ENCODE data around the gene CENPO.

The CENPO gene

GRCh38 chr2:24792874-24793760, at the start of gene CENPO, which contains the start of gene PTRHD1:
TSS of gene CENPO (plus strand) at chr2:24793425. CDS start at chr2:24793920, 495 bp downstream.
TSS of gene PTRHD1 (minus strand) at chr2:24793391. CDS start at chr2:24793377, 14 bp downstream.
- peak; percentile 98 for DNase-seq

- DNase-seq = no peak
Observed at GRCh38 chr2:24743924-24744323, 49.3 kb upstream of the CENPO start.

GRCh38 chr2:24744356-24744755, 48.9 kb upstream of the CENPO start:
- no peak for DNase-seq

GRCh38 chr2:24745825-24746224, 47.4 kb upstream of the CENPO start:
- DNase-seq = no peak

GRCh38 chr2:24747299-24747698, 45.9 kb upstream of the CENPO start:
- DNase-seq = no peak

- no peak for DNase-seq
Observed at GRCh38 chr2:24749069-24749691, 44.0 kb upstream of the CENPO start.

- DNase-seq = no peak
Observed at GRCh38 chr2:24754985-24755705, 38.1 kb upstream of the CENPO start.

- DNase-seq = no peak
Observed at GRCh38 chr2:24756789-24757188, 36.4 kb upstream of the CENPO start.

- DNase-seq = no peak
Observed at GRCh38 chr2:24761866-24762265, 31.4 kb upstream of the CENPO start.

- no peak for DNase-seq
Observed at GRCh38 chr2:24762518-24762917, 30.7 kb upstream of the CENPO start.

GRCh38 chr2:24763843-24764242, 29.4 kb upstream of the CENPO start:
- no peak for DNase-seq

GRCh38 chr2:24766609-24767008, 26.6 kb upstream of the CENPO start:
- no peak for DNase-seq

- DNase-seq = no peak
Observed at GRCh38 chr2:24768013-24768412, 25.2 kb upstream of the CENPO start.

- DNase-seq = no peak
Observed at GRCh38 chr2:24768601-24769000, 24.6 kb upstream of the CENPO start.

GRCh38 chr2:24771061-24771460, 22.2 kb upstream of the CENPO start:
- DNase-seq = no peak

- DNase-seq = no peak
Observed at GRCh38 chr2:24771764-24772586, 21.2 kb upstream of the CENPO start.

GRCh38 chr2:24774373-24774772, 18.9 kb upstream of the CENPO start:
- DNase-seq = no peak

GRCh38 chr2:24779116-24779515, 14.1 kb upstream of the CENPO start:
- DNase-seq = no peak

- DNase-seq = no peak
Observed at GRCh38 chr2:24783641-24784040, 9.6 kb upstream of the CENPO start.

GRCh38 chr2:24785671-24786321, 7.4 kb upstream of the CENPO start:
- no peak for DNase-seq

GRCh38 chr2:24787532-24787931, 5.7 kb upstream of the CENPO start:
- DNase-seq = no peak

- no peak for DNase-seq
Observed at GRCh38 chr2:24788816-24789215, 4.4 kb upstream of the CENPO start.
